Adipocyte (in vitro differentiated cells): Measurements from ENCODE around the gene AMBRA1.

Experiments used
- DNase-seq: peaks from one replicate; pipeline ENCODE4 v3.0.0-alpha.2; 2015; ENCODE audit warnings: low read depth
- H3K27me3 ChIP-seq: replicated peaks from 2 replicates; pipeline ENCODE4 v1.7.0; 2013; ENCODE audit warnings: mild to moderate bottlenecking, low read length, moderate library complexity; ENCODE audit not compliant: control insufficient read depth, insufficient read depth
- H3K36me3 ChIP-seq: 2 replicates; pipeline ENCODE4 v1.7.0; 2013; ENCODE audit warnings: low read length, mild to moderate bottlenecking, moderate library complexity; ENCODE audit not compliant: control insufficient read depth, insufficient read depth, severe bottlenecking
- H3K4me1 ChIP-seq: 2 replicates; pipeline ENCODE4 v1.7.0; 2013; ENCODE audit warnings: mild to moderate bottlenecking, low read length, moderate library complexity; ENCODE audit not compliant: control insufficient read depth, insufficient read depth
- H3K4me3 ChIP-seq: 2 replicates; pipeline ENCODE4 v1.7.0; 2013; ENCODE audit warnings: mild to moderate bottlenecking, low read length, moderate library complexity
- H3K9ac ChIP-seq: 2 replicates; pipeline ENCODE4 v1.7.0; 2013; ENCODE audit warnings: mild to moderate bottlenecking, low read length, moderate library complexity
- H3K9me3 ChIP-seq: 2 replicates; pipeline ENCODE4 v1.7.0; 2013; ENCODE audit warnings: mild to moderate bottlenecking, low read length, moderate library complexity; ENCODE audit not compliant: control insufficient read depth

AMBRA1 gene

GRCh38 chr11:46447544-46447943, 146.3 kb downstream of the AMBRA1 start:
- Histone ChIP-seq H3K36me3 (peaks cover 10% of the 10 kb centered on the region), H3K27me3 (no peaks in the 10 kb centered on the region), H3K9me3 (no peaks in the 10 kb centered on the region), H3K4me3 (no peak overlapping the region), H3K4me1 (peaks cover 30% of the 10 kb centered on the region), H3K9ac (no peak overlapping the region)
- DNase-seq = no peak

GRCh38 chr11:46445920-46446771, 147.7 kb downstream of the AMBRA1 start:
- Histone ChIP-seq H3K36me3 (peaks cover 23% of the 10 kb centered on the region), H3K4me3 (no peak overlapping the region), H3K9me3 (no peaks in the 10 kb centered on the region), H3K4me1 (peaks cover 30% of the 10 kb centered on the region), H3K27me3 (no peaks in the 10 kb centered on the region), H3K9ac (no peak overlapping the region)
- DNase-seq = peak; percentile 76

GRCh38 chr11:46445192-46445919, 148.5 kb downstream of the AMBRA1 start:
- Histone ChIP-seq H3K4me1 (peaks cover 25% of the 10 kb centered on the region), H3K9me3 (no peaks in the 10 kb centered on the region), H3K27me3 (no peaks in the 10 kb centered on the region), H3K36me3 (peaks cover 23% of the 10 kb centered on the region), H3K4me3 (no peak overlapping the region), H3K9ac (no peak overlapping the region)
- no peak for DNase-seq

DNA sequence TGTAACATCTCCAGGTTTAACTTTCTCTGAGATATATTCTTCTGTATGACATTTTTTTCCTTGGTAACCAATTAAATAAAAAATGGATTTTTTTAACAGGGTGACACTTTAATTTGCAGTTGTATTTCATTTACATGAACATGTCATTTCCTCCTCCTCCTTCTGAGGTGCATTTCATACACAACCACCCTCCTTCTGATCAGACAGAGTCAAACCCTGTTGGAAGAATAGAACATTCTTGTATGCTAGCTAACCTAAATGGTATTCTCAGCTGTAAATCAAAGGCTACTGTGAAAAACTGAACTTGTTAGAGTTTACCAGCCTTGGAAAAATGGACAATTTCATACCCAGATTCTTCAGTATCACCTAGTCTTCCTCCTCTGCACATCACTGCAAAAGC, 149.5 kb downstream of the AMBRA1 start:
- peaks cover 23% of the 10 kb centered on the region for H3K36me3 ChIP-seq

GRCh38 chr11:46438211-46438610, 155.6 kb downstream of the AMBRA1 start:
- no peak for DNase-seq

More for the DNA sequence above, 149.5 kb downstream of the AMBRA1 start:
- Histone ChIP-seq H3K9me3 (no peaks in the 10 kb centered on the region), H3K4me3 (no peak overlapping the region), H3K9ac (no peak overlapping the region), H3K4me1 (peaks cover 25% of the 10 kb centered on the region), H3K27me3 (no peaks in the 10 kb centered on the region)
- DNase-seq = peak; percentile 27

GRCh38 chr11:46437122-46437689, 156.6 kb downstream of the AMBRA1 start:
- Histone ChIP-seq H3K27me3 (no peaks in the 10 kb centered on the region), H3K4me3 (no peak overlapping the region), H3K9ac (no peak overlapping the region), H3K9me3 (no peaks in the 10 kb centered on the region), H3K36me3 (peaks cover 55% of the 10 kb centered on the region), H3K4me1 (peaks cover 12% of the 10 kb centered on the region)
- DNase-seq = no peak

More at GRCh38 chr11:46438211-46438610, 155.6 kb downstream of the AMBRA1 start:
- Histone ChIP-seq H3K9ac (no peak overlapping the region), H3K27me3 (no peaks in the 10 kb centered on the region), H3K9me3 (no peaks in the 10 kb centered on the region), H3K4me1 (peaks cover 12% of the 10 kb centered on the region), H3K4me3 (no peak overlapping the region), H3K36me3 (peaks cover 55% of the 10 kb centered on the region)

DNA sequence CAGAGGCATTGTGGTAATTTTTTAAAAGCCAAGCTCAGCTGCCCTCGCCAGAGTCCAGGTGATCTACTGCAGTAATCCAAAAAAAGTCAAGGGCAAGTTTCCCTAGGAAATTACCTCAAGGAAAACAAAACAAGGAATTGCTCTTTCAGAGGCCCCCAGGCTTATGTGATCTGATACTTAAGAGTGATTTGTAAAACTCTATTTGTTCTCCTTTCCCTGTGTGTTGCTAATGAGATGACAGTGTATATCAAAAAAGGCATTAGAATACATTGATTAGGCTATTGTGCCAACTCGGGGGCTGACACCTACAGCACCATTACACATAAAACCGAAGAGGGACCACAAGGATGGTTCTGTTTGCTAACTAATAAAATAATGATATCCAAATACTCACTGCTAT, 157.7 kb downstream of the AMBRA1 start:
- H3K36me3 ChIP-seq = peaks cover 56% of the 10 kb centered on the region
- H3K9ac ChIP-seq = no peak overlapping the region
- no peaks in the 10 kb centered on the region for H3K27me3 ChIP-seq
- no peak for DNase-seq
- H3K4me1 ChIP-seq = peaks cover 16% of the 10 kb centered on the region
- H3K4me3 ChIP-seq = no peak overlapping the region
- H3K9me3 ChIP-seq = no peaks in the 10 kb centered on the region

DNA sequence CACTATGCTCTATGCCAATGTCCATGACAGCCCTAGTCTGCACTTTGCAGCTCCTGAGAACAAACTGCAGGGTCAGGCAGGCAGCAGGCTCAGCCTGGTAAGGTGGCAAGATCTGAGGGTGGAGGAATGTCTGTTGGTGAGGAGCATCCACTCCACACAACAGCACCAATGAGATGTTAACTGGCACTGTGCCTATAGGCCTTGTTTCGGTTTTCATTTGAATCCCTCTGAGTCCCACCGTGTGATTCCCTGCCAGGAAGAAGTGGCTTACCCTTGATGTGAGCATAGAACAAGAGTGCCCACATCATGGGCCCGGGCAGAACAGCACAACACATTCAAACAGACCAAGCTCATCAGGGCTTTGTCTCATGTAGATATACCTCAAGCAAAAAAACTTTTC, 158.1 kb downstream of the AMBRA1 start:
- Histone ChIP-seq H3K9ac (no peak overlapping the region), H3K27me3 (no peaks in the 10 kb centered on the region), H3K4me1 (peaks cover 20% of the 10 kb centered on the region), H3K4me3 (no peak overlapping the region), H3K36me3 (peaks cover 60% of the 10 kb centered on the region), H3K9me3 (no peaks in the 10 kb centered on the region)
- DNase-seq = no peak

- Histone ChIP-seq H3K9me3 (no peaks in the 10 kb centered on the region), H3K9ac (no peak overlapping the region), H3K4me1 (peaks cover 23% of the 10 kb centered on the region), H3K4me3 (no peak overlapping the region), H3K27me3 (no peaks in the 10 kb centered on the region), H3K36me3 (peaks cover 62% of the 10 kb centered on the region)
- no peak for DNase-seq
Observed at GRCh38 chr11:46431211-46431610, 162.6 kb downstream of the AMBRA1 start.

DNA sequence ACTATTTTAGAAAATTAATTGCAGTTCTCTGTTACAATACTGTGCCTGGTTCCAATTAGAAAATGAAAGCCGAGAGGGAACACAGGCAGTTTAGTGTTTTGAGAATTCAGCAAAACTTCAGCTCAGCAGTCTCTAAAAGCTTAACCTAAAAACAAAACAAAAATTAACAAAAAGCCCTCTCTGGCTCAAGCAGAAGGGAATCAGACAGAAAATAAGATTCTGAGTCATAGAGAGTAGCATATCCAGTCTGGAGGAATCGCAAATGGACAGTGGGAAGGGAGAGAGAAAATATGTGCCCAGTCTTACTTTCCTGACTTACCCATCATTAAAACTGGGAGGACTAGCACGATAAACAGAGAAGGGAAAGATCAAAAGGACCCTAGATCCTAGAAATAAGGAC, 164.1 kb downstream of the AMBRA1 start:
- Histone ChIP-seq H3K4me3 (no peak overlapping the region), H3K9ac (peak overlapping the region; percentile 5), H3K9me3 (no peaks in the 10 kb centered on the region), H3K4me1 (peaks cover 23% of the 10 kb centered on the region), H3K36me3 (peaks cover 60% of the 10 kb centered on the region), H3K27me3 (no peaks in the 10 kb centered on the region)
- DNase-seq = peak; percentile 55

DNA sequence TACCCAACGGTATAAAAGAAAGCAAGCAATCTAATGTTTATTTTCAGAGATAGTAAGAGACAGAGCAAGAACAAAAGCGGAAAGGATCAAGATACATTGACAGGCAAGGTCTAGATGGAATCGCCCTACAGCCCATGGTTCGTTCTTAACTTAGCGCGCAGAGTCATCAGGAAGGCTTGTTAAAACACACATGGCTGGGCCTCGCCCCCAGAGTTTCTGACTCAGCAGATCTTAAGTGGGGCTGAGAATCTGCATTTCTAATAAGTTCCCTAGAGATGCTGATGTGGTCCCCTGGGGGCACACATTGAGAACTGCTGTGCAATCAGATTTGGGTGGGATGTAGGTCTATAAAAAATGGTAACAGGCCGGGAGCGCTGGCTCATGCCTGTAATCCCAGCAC, 166.5 kb downstream of the AMBRA1 start:
- Histone ChIP-seq H3K9ac (no peak overlapping the region), H3K9me3 (no peaks in the 10 kb centered on the region), H3K36me3 (peaks cover 51% of the 10 kb centered on the region), H3K27me3 (no peaks in the 10 kb centered on the region), H3K4me3 (no peak overlapping the region), H3K4me1 (peaks cover 23% of the 10 kb centered on the region)
- DNase-seq = no peak
